GM04504 (cell line): ENCODE results near the gene RTP4.

Experiments used
- DNase-seq: peaks from one replicate; pipeline ENCODE4 v3.0.0-alpha.2; 2012; ENCODE audit warnings: low read depth

The RTP4 gene, protein sequence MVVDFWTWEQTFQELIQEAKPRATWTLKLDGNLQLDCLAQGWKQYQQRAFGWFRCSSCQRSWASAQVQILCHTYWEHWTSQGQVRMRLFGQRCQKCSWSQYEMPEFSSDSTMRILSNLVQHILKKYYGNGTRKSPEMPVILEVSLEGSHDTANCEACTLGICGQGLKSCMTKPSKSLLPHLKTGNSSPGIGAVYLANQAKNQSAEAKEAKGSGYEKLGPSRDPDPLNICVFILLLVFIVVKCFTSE

DNA sequence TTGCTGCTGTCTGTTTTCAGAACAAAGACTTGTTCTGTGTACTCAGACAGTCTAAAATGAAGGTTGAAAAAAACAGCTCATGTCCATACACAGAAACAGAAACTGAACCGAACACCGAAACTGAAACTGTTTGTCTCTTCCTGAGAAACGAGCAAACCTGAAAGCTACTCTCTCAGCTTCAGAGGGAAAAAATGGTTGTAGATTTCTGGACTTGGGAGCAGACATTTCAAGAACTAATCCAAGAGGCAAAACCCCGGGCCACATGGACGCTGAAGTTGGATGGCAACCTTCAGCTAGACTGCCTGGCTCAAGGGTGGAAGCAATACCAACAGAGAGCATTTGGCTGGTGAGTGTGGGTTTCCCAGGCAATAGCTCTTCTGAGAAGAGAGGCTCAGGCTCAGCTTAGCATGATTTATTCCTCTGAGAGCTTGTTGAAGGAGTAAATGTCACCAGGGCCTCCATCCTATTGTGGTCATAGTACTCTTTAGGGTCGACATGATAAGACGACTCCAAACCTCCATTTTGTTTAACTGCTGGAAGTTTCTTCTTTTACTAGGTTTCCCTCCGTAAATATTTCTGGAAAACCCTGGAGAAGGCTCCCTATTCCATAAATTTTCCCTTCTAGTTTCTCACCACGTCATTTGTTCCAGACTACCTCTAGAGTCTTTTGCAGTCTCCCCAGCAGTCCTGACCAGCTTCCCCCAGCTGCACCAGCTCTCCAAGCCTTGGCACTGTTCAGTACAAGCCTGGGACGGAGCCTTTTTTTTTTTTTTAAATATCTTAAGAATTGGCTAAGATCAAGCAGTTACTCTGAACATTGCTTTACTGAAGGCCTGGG, at the start of gene RTP4:
RTP4 (plus strand) TSS at position 135 of the 838 bp plus-strand sequence; CDS start at position 192, 57 bp downstream.
- DNase-seq = peak; percentile 57

DNA sequence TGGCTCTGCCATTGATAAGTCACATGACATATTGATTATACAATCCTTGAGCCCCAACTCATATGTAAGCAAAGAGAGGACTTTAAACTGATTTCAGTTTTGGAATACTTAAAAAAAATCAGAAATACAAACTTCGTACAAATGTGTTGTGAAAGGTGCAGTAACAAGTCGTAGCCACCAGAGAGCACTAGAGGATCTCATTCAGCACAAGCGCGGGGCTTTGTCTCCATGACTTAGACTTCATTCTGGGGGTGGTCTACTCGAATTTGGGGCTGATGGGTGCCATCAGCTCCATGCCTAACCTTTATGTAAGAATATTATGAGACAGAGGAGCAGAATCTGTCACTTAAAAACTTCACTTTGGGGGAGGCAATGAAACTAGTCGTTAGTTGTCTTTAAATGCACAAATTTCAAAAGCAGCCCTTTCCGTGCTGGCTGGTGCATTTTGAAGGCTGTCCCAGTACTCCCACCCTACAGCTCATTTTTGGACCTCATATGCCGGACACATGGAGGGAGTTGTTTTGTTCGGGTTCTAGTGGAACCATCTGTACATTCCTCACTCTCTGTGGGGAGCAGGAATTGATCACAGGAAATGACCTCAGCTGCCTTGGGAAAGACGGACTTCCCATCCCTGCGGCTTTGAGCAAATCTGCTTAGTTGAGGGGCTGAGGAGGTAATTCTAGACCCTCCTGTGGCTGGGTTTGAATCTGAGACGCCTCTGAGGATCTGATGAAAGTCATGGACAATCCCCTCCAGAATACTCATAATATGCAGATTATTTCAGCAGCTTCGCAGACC, 49.2 kb upstream of the RTP4 start:
- DNase-seq = peak; percentile 77

DNA sequence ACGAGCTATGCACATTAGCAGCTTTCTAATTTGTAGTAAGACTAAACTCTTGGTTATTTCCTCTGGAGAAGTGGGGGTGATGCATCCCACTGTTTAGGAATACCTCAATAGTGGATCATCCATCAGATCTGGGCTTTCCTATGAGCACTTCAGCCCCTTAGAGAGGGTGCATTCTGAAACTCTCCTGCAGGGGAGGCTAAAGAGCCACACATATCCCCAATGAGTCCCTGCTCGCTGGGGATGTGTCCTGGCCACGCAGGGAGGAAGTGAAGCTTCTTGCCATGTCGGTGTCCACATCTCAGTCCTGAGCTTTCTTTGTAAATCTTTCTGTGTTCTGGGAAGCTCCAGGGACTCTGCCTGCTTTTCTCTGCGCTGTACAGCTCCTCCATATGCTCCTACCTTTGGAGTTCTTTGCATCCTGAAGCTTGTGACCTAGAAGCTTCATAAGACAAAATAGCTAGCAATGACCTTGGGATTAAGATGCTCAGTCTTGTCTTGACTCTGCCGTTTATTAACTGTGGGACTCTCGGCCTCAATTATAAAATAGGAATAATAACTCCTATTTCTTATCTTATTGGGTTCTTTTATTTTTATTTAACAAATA, 48.4 kb upstream of the RTP4 start:
- peak; percentile 72 for DNase-seq

DNA sequence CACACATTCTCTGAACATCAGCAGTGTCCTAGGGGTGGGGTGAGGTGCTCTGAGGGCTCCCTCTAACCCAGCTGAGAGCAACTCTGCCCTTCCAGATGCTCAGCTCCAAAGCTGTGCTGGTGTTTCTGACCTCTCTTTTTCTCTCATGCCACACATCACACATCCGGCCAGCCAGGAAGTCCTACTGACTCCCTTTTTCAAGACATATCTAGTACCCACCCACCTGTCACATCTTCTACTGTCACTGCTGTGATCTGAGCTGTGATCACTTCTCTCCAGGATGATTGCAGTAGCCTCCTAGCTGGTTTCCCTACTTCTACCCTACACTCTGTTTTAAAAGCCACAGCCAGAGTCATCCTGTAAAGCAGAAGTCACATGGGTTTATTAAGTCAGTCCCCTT, 46.4 kb upstream of the RTP4 start:
- no peak for DNase-seq

DNA sequence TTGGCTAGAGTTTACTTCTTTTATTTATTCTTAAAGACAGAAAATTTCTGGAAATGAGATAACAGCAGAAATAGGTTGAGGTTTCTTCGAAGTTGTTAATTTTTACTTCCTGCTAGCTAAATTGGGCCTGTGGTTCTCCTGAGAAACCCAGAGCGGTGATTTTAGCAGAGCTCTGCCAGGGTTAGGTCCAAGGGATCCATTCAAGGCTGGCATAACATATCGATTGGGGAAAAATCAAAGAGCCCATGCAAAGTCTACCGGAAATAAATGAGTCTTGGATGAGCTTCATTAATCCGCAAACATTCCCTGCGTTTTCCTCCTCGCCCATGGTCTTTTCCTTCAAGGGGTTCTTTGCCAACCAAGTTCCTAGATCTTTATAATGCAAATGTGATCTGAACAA, 45.9 kb upstream of the RTP4 start:
- DNase-seq = no peak

DNA sequence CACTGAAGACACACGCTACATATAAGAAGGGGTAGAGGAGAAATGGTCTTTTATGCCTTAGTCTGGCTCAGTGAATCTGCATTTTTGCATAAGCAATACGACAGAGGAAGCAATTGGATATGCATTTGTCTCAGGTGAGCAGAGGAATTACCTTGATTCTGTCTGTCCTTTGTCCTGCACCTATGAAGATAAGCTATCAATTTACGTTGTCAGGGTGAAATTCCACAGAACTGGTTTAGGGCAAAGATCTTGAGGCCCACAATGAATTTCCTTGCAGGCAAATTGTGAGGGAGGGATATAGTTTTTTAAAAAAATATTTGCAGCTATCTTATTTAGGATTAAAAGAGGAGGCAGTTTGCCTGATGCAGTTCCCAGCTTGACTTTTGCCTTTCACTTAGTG, 45.1 kb upstream of the RTP4 start:
- DNase-seq = no peak

DNA sequence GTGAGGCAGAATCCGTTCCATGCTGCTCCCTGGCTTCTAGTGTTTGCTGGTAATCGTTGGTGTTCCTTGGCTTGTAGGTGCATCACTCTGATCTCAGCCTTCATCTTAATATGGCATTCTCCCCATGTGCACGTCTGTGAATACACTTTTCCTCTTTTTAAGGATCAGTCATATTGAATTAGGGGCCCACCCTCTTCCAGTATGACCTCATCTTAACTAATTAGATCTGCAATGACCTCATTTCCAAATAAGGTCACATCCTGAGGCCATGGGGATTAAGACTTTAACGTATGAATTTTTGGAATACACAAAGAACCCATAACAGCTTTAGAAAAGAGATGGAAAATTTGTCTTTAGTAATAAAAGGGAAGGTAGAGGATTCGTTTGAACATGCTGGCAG, 42.6 kb upstream of the RTP4 start:
- DNase-seq = no peak

DNA sequence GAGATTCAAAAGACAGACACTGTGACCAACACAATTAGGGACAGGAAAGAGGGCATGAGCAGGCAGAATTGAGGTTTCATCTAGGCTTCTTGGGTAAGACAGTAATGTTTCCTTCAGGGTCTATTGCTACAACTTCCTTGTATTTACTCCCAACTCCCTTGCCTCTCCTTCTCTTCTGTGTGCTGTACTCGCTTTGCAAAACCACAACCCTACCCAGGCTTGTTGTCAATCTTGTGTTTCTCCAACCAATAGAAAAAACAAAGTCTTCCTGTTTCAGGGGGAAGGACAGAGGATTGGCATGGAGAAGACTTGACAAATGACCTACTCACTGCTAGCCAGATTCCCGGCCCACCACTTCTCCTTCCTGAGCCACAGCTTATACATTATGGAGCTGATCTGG, 40.3 kb upstream of the RTP4 start:
- no peak for DNase-seq

DNA sequence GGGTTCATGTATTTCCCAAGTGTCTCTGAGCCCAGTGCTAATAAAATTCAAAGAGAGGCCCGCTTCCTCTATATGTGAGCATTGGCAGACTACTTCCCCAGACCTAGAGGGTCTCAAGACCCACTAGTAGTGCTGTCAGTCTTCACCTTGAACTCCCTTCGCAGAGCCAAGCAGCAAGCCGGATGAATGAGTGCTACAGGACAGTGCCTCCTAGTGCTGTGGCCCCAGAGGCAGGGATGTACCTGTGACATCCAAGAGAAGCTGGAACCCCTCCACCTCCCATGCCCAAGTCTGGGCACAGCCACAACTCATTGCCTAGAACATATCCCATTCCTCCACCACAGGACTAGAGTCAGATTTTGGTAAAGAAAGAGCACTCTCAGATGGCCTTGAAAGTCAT, 39.5 kb upstream of the RTP4 start:
- no peak for DNase-seq

DNA sequence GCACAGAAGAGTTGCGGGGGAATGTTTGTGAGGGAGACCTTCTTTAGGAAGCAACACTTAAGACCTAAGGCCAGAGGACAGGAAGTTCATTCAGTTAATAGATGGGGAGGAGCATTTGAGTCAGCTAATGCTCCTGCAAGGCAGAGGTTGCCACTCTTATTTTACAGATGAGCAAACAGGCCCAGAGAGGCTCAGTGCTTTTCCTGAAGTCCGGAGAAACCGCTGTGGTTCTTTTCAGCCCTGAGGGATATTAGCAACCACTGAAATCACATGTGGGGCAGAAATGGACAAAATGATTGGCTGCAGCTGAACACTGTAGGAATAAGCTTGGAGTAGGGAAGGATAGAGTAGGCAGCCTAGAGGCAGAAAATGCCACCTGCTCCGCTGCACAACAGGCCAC, 33.3 kb upstream of the RTP4 start:
- DNase-seq = no peak

DNA sequence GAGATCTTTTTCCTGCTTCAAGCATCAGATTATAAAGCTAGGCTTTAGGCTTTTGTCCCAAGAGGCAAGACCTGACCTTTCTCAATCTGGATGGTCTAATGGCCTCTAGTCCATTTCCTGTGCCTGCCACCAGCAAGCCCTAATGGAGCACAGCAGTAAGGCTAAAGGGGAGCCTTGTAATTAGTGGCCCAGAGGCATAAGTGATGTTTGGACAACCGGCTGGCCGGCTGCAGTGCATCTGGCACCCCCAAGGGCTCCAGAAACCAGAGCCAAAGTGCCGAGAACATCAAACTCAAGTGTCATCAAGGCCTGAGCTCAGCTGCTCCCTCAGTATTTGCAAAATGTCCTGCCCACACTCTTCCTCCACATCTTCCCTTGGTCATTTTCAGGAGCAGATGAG, 31.9 kb upstream of the RTP4 start:
- DNase-seq = no peak

DNA sequence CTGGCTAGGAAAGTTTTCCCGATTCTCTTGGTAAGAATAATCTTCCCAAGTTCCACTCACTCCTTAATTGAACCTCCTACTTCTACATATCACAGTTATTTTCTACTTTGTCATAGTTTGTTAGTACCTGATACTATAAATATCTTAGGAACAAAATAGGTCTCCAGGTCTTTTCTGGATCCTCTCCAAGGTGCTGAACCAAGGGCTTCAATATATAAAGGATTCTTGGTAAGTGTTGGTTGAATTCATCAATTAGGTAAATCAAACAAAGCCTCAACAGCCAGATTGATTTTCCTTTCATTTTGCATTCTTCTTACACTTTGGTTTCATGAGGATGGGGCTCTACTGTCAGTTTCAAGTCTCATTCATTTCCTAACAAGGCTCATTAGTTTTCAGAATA, 27.6 kb upstream of the RTP4 start:
- DNase-seq = no peak

DNA sequence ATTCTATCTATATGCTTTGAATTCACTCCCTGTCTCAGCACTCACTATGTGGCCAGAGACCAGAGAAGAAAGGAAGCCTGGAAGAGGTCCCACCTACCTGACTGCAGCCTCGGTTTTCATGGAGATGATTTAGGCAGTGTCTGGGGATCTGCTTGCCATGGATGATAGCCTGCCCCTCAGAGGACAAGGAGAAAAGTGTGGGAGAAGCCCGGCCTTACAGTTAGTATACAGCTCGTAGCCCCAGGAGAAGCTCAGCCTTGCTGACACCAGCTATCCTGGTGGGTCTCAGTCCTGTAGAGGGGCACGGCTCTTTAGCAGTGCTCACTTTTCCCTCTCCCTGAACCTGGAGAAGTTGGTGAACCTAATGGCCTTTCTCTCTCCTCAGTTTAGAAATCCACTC, 25.9 kb upstream of the RTP4 start:
- DNase-seq = no peak

DNA sequence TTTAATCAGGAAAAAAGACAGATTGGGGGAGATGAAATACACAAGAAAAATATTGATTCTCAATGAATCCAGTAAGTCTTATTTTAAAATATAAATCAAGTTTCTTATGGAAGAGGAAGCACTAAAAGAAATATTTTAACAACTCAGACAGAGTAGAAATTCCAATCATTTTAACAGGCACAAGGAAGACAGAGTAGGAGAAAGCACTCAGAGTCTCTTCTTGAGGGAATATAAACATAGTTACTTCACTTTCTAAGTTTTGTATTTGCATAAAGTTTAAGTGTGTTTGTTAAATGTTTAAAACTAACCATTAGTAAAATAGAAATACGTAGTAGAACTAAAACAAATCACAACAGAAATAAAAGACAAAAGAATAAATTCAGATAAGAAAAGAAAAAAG, 24.5 kb upstream of the RTP4 start:
- DNase-seq = no peak

DNA sequence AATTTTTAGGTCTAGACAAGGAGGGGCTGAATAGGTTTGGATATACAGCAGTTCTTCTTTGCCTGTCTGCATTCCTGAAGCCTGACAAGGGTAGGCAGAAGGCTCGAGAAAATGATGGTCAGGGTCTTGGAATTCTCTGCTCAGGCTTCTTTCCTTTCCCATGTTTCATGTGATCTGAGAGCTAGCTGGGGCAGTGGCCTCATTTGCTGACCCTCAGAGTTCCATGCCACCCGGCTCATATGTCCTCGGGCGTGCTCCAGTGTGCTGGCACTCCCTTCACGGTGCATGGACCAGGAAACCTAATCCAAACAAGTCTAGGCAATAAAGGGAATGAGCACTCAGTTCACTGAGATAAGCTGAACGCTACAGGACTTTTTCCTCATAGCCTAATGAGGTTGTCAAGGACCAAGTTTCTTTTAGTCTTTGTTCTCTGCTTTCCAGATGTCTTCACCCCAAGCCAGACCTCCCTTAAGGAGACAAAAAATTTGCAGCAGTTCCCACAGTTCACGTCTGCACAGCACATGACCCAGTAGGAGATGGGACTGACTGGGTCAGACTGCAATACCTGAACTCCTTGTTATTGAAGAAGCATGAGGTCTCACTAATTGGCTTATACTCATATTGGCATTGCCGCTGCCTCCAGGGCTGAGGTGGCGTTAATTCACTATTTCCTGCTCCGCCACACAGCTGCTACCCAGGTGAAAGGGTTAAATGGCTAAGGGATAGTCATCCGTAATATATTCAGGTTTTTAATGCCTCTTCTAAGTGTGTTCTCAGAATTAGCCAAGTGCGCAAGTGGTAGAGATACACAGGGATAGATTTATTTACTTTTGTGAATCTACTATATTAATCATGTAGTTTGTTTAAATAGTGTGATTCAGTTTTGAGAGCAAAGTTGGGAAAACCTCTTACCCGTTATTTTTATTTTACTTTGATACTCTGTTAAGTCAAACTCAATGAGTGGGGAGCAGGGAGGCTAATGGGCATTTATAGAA, 15.3 kb upstream of the RTP4 start:
- DNase-seq = no peak

DNA sequence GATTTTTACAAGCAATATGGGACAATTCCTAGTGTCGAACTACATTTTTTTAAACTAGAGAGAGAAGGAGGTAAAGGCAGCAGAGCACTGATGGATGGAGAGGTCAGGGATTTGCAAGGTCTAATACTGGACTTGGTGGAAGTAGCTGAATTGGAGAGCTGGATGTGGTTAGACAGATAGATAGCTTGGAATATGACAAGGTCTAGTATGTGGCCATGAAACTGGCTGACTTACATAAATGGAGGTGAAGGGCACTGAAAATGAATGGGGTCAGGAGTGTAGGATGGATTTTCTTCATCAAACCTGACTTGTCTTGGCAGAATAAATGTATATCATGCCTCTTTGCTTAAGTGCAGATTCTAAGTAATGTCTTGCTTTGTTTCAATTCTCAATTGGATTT, 10.1 kb upstream of the RTP4 start:
- DNase-seq = no peak

DNA sequence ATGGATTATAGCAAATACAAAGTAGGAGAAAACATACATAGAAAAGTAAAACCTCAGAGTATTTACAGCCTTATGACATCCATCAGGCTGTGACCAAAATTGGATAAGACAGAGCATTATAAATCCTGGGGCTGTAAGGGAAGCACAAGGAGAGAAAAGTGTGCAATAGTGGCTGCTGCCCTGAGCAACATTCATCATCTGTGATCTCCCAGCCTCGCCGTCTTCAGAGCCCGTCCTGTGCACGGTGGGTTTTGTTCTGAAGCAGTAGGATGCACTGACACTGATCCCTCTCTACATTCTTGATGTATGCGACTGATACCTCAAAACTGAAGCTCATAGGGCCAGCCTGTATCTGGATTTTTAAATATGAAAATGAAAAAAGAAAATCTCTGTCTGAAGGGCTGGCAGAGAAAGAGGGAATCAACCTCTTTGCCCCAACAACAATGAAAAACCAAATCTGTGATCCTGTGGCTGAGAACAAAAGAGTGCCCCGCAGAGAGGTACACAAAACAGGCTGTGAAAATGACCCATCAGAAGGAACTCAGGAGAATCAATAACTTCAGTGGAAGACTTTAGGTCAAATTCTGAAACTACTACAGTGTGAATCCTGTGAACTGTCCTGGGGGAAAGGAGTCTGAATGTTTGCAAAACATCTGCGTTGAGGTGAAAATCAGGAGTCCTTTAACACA, 8.2 kb upstream of the RTP4 start:
- DNase-seq = no peak

DNA sequence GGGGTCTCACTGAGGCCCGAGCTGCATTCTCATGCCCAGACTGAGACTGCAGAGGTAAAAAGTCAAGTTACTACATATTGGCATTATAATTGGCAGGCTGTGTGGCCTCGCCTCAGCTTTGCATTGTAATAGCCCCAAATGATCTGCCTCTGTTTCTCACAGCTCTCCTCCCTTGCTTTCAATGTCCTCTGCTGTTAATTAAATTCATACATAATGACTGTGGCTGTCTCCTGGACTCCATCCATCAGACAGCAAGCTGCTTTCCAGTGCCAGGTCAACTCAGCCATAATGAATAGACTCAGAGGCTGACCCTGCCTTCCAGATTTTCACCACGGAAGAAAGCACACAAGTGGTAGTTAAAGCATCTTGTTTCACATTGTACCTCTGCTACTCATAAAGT, 7.6 kb upstream of the RTP4 start:
- DNase-seq = no peak

DNA sequence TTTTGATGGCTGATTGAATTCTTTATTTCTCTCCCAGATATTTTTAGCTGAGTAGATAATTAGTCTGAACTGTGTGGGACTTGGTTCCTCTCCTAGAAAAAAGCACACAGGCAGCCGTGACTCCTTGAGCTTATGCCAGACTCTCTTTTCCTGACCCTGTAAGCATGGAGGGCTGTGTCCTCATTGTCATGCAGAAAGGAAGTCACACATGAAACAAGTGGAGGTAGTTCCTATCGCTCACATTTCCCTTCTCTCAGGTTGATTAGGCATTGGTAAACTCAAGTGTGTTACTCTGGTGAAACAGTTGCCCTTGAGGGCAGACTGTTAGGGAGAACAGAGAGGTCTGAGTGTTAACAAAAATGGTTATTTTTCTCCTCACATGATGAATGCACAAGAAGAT, 6.3 kb upstream of the RTP4 start:
- DNase-seq = no peak

DNA sequence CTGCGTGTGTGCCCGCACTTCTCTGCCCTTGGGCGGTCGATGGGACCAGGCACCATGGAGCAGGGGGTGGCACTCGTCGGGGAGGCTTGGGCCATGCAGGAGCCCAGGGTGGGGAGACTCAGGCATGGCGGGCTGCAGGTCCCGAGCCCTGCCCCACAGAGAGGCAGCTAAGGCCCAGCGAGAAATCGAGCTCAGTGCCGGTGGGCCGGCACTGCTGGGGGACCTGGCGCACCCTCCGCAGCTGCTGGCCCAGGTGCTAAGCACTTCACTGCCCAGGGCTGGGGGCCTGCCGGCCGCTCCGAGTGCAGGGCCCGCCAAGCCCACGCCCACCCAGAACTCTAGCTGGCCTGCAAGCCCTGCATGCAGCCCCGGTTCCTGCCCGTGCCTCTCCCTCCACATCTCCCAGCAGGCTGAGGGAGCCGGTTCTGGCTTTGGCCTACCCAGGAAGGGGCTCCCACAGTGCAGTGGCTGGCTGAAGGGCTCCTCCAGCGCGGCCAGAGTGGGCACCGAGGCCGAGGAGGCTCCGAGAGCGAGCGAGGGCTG, 553 bp upstream of the RTP4 start:
- DNase-seq = no peak

DNA sequence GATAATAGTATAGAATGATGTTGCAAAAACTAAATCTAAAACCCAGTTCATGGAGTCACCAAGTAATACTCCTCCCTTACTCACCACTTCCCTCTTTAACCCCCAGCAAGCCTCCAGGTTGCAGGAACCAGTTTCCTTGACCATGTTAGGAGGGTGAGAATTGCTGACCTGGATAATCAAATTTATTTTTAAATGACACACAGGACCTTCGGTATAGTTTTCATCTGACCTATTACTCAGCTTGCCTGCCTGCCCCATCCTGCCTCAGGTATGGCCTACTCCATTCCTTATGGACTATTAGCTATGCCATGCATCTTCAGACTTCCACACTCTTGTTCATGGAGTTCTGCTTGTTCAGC, 883 bp downstream of the RTP4 start:
- DNase-seq = no peak
